ENCODE results near the gene RGL1.

DNA sequence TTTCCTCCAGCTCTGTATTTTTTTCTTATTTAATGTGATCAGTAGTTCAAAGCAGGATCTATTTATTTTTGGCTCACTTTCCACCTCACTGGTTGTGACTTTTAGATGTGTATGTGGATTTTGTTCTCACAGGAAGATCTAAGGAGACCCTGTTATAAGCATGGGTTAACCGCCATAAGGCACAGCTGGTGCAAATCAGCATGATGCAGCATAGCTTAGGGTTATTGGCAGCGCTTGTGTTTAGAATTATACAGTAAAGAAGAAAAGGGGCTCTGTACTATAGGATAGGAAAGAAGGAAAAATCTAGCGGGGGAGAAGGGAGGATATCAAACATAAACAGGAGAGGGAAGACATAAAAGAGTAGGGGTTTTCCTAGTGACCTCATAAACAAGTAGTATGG is 26.9 kb upstream of the RGL1 start:
- TF ChIP-seq, protein P1, sequence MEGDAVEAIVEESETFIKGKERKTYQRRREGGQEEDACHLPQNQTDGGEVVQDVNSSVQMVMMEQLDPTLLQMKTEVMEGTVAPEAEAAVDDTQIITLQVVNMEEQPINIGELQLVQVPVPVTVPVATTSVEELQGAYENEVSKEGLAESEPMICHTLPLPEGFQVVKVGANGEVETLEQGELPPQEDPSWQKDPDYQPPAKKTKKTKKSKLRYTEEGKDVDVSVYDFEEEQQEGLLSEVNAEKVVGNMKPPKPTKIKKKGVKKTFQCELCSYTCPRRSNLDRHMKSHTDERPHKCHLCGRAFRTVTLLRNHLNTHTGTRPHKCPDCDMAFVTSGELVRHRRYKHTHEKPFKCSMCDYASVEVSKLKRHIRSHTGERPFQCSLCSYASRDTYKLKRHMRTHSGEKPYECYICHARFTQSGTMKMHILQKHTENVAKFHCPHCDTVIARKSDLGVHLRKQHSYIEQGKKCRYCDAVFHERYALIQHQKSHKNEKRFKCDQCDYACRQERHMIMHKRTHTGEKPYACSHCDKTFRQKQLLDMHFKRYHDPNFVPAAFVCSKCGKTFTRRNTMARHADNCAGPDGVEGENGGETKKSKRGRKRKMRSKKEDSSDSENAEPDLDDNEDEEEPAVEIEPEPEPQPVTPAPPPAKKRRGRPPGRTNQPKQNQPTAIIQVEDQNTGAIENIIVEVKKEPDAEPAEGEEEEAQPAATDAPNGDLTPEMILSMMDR (IDR thresholded peaks at IDR 0.05; ENCODE audit: extremely low read depth in 1 of 2, insufficient read depth in 1 of 2, low read depth in 1 of 2, low read length in 2 of 2): no peak
- TF ChIP-seq POLR2A (IDR thresholded peaks at IDR 0.05; ENCODE audit: low read depth, low read length) (no peak), POLR2AphosphoS5 (IDR thresholded peaks at IDR 0.05; ENCODE audit: insufficient read depth, low read depth, low read length) (no peak), EZH2 (IDR thresholded peaks at IDR 0.05; ENCODE audit: borderline replicate concordance, low read depth, low read length, severe bottlenecking) (no peak)
- TF ChIP-seq, protein P2, sequence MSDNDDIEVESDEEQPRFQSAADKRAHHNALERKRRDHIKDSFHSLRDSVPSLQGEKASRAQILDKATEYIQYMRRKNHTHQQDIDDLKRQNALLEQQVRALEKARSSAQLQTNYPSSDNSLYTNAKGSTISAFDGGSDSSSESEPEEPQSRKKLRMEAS (IDR thresholded peaks at IDR 0.05; ENCODE audit: insufficient read depth, insufficient read length): no peak

Data from endothelial cell of umbilical vein (primary cell).